HG03432 (cell line): ENCODE data around the gene SREBF1.
A peak's percentile ranks its signal among the peaks of the same experiment; 100 is the strongest.
"Not testable (repeated sequence)": the region's sequence is repeated elsewhere in the genome, so short reads cannot be mapped to it uniquely, and the experiment has no call there.

ENCODE experiments used
- ATAC-seq: cut with Tn5 transposase; IDR thresholded peaks from one replicate; pipeline ENCODE4 v1.9.1; 2021; ENCODE audit warnings: mild to moderate bottlenecking, moderate library complexity; ENCODE audit not compliant: unreplicated experiment

Gene SREBF1

DNA sequence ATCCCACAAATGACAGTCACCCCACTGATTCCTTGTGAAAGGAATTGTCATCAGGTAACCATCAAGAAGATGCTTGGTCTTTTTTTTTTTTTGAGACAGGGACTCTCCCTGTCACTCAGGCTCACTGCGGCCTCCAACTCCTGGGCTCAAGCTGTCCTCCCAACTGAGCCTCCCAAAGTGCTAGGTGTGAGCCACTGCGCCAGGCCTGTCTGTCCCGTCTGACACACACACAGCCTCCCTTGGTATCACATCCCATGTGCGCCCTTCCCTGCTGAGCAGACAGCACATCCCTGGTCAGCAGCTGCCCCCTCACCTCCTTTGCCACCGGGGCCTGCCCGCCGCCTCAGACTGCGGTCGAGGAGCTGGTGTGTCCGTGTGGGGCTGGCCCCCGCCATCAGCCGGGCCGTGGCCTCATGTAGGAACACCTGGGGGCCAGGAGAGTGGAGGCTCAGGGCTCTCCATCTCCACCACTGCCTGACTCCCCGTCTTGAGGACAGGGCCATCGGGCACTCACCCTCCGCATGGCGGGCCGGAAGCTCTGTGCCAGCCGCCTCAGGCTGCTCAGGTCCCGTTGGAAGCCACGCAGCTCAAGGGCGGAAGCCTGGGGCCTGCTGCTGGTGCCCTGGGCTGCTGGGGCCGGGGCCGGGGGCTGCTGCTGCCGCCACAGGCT, 23.6 kb downstream of the SREBF1 start:
- no peak for ATAC-seq

DNA sequence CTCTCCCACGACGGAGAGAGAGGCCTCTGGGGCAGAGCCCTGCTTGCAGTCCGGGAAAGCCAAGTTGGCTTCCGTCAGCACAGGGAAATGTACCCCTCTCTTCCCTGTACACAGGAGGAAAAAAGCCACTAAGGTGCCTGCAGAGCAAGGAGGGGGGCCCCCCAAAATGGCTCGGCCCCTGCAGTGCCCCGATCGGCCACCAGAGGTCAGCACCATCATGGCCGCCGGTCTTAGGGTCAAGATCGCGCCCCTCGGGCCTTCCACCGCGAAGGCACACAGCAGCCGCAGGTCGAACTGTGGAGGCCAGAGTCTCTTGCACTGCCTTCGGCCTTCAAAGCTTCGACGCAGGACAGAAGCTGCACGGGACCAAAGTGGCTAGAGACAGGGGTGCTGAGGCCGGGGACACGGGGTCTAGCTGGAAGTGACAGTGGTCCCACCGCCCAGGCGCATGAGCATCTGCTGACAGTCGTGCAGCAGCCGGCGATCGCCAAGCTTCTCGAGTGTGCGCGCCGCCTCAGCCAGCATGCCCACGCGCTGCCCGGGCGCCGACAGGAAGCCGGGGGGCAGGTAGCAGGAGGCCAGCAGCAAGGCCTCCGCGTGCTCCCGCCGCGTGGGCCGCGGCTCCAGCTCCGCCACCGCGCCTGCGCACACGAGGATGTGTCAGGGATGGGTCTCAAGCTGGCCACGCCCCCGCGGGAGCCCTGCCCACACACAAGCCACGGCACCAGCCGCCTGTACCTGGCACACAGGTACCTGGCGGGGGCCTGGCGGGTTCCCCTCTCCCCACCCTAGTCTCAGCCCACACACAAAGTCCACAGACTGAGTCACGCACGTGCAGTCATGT, 24.4 kb downstream of the SREBF1 start:
- peak; percentile 36 for ATAC-seq

DNA sequence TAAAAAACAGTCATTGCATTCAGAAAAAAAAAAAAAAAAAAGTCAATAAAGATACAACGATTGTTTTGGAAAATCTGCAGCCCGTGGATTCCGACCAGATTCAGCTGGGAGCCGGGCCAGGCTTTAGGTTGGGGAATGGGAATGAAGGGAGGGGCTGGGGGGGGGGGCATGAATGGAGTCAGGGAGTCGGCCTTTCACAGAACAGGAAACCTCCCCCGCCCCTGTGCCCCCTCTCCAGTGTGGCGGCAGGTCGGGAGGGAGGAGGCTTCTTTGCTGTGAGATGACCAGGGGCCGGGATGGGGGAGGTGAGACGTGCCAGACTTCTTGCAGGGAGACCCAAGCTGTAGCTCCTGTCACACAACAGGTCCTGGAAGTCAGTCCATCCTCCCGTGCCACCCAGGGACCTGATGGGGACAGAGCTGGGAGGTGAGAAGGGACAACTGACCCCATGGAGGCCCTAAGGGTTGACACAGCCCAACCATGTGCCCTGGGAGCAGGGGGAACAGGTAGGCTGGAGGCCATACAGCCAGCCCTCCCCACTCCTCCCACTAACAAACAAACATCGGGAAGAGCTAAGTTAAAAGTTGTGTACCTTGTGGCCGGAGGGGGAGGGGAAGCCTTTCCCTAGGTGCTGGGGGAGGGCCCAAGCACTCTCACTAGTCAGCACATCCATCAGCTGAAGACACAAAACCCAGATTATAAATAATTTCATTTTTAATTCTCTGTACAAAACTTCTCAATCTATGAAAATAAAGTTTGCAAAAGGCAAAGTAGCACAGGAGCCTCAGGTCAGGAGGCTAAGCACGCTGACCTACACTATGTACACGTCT, 25.2 kb downstream of the SREBF1 start:
- peak; percentile 3 for ATAC-seq

DNA sequence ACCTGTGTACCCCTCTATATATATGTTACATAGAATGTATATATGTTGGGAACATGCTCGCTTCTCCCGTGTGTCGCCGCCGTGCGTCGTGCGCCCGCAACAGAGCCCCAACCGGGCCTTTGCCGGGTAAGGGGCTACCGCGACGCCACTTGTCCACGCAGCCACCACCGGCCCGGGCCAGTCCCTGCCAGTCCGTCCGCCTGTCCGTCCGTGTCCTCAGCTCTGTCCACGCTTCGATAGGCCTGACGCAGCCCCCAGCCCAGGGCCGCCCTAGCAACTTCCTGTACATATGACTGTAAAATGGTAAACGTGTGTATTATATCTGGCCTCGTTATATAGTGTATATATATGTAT, 25.9 kb downstream of the SREBF1 start:
- ATAC-seq, result no peak

DNA sequence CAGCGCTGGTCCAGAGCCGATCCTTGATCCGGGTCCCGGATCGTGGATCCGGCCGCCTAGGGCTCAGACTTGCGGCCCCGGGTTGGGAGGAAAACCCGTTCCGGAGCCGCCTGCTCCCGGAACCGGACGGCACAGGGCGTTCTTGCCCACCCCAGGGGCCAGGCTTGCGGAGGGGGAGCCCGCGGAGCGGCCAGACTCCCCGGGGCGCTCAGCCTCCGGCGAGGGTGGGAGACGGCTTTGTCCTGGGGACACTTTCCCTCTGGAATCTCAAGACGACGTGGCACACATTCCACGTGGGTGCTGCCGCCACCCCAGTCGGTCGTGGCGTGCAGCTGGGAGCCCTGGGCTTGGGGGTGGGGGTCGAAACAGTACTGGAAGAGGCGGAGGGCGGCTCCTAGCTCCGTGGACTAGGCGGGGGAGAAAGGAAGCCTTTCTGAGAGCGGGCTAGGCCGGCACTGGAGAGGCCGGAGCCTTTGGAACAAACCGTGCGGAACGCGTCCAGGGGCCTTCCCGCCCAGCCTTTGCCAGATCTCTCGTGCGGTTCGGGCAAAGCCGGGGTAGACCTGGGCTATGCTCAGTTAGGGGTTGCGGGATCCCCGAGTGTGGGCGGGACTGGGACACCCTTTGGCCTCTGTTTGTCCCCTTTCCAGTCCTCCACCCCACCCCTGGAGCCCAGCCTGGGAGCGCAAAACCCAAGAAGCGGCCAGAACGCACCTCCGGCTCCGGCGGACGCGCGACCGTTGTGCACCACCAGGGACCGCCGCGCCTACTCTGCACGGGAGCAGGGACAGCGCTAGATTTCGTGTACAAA, 26.5 kb downstream of the SREBF1 start:
- ATAC-seq, result no peak

DNA sequence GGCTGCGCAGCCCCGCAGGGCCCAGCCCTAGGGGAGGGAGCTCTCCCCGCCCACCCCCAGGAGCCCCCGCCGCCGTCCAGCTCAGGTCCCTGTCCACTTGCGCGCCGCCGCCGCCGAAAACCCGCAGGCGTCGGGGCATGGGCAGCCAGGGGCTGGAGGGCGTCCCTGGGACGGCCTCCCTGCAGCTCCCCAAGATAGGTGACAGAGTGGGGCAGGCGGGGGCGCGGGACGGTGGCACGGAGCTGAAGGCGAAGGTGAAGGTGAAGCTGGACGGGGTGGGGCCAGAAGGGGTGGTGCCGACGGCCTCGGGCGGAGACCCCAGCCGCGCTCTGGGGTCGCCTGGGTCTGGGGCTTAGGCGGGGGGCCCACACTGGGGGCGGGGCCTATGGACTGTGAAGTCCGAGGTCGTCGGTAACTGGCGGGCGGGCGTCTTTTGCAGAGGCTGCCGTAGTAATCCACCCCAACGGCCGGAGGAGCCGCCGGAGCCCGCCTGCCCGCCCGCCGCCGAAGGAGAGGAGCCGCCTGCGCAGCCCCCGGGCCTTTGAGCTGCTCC, 27.2 kb downstream of the SREBF1 start:
- ATAC-seq, result no peak

DNA sequence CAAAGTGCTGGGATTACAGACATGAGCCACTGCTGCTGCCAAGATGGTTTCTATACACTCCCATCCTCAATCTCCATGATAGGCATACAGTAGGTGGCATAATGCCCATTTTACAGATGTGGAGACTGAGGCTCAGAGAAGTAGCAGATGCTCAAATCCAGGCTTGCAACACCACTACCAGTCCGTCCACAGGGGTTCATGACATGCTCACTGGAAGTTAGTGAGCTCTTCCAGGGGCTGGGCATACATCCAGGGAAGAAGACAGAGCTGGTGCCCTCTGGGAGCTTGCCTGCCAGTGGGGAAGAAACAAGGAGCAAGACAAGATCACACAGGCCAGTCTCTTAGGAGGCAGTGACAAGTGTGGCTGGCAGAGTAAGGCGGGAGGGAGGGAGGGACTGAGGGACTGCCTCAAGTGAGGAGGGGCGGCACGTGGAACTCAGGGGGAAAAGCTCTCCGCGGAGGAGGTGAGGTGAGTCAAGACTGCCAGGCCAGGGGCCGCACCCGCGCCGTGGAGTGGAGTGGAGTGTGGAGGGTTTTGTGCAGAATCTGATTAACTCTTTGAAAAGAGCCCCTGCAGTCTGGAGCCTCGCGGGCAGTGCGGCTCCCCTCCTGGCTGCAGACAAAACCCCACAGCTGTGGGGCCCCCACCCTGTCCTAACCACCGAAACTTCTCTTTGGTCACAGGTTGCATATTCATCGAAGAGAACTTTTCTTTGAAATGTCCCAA, 27.9 kb downstream of the SREBF1 start:
- peak; percentile 46 for ATAC-seq

DNA sequence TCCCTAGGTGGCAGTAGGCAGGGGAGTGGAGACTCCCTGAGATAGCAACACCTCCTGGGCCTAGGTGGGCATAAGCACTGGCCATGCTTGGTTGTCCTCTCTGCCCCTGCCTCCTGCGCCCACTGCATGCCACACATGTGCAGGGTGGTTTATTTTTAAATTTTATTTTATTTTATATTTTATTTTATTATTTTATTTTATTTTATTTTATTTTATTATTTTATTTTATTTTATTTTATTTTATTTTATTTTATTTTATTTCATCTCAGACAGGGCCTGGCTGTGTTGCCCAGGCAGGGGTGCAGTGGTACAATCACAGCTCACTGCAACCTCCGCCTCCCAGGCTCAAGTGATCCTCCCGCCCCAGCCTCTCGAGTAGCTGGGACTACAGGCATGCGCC, 28.6 kb downstream of the SREBF1 start:
- not testable (repeated sequence) for ATAC-seq

DNA sequence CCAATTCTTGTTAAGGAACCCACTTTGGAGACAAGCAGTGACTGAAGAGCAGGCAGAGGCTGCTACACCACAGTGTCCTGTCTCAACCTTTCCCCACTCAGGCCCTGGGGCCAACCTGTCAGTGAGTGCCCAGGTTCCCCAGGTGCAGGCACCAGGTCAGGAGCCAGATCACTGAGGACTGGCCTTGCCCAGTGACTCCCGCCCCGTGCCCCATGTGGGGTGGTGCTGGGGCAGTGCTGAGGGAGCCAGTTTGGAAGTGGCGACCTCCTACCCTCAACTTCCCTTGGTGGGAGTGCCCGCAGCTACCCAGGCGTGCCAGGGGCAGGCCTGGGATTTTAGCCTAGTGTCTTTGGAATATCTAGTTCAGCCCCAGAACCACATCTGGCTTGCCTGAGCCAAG, 29.3 kb downstream of the SREBF1 start:
- ATAC-seq, result no peak

DNA sequence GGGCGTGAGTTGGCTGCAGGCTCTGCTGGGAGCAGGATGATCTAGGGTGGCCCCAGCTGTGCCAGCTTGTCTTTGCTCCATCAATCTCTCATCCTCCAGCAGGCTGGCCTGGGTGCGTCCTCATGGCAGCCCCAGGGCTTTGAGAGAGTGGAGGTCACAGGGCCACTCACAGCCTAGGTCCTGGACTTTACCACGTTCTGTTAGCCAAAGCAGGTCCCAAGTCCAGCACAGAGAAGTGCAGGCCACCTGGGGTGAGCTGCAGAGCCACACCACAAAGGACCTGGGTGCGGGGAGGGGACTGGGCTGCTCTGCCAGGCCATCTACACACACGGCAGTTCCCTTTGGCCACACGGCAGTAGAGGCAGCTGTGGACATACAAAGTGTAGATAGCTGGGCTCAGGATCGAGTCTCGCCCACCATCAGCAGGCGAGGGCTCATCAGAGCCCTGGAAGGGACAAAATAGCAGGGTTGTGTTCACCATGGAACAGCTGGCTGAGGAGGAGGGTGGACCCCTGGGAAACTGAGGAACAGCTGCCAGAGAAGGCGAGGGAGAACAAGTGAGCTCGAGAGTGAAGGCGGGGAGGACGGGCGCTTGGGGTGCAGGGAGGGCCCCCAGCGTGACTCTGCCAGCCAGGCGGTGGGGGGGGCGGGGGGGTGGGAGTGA, 30.0 kb downstream of the SREBF1 start:
- no peak for ATAC-seq

DNA sequence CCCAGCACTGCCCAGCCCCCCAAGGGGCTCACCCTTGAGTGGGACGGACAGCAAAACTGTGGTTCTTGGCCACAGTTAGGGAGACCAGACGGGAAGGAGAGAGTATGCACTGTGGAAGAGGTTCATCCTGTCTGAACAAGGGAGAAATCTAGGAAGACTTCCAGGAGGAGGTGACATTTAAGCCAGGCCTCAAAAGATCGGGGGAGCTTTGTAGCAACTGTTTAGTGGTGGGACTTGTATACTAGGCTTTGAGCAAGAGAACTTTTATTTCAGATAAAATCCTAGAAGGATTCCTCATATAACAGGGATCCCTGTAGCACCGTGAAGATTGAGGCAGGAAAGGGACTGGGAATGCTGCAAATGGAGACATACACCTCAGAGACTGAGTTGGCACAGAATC, 30.8 kb downstream of the SREBF1 start:
- no peak for ATAC-seq

DNA sequence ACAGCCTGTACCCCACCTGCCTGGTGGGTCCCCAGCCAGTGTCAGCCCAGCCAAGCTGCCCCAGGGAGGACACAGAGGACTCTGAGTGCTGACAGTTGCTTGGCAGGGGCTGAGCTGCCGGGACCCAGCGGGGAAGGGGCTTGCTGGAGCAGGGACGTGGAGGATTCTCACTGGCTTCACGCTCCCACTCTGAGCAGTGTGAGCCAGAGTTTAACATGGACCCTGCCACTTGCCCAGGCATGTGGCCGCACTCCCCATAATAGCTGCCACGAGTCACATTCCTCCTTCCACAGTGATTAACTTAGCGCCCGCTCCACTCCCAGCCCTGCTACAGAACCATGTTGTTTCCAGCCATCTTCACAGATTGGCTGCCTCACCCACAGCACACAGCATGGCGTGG, 31.2 kb downstream of the SREBF1 start:
- ATAC-seq, result no peak

DNA sequence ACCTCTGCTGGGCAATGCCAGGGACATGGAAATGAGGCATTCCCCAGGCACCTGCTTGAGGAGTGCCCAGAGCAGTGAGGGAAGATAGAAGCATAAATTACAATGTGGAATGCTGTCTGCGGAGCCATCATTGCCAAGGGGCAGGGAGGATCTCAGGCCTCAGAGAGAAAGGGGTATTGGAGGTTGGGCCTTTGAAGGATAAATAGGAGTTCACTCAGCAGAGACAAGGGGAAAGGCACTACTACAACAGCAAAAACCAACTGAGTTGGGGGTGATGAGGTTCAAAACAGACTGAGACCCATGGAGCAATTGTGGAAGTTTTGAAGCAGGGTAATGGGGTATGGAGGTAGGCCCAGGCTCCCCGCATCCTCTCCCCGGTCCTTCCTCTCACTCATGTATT, 32.8 kb downstream of the SREBF1 start:
- no peak for ATAC-seq

DNA sequence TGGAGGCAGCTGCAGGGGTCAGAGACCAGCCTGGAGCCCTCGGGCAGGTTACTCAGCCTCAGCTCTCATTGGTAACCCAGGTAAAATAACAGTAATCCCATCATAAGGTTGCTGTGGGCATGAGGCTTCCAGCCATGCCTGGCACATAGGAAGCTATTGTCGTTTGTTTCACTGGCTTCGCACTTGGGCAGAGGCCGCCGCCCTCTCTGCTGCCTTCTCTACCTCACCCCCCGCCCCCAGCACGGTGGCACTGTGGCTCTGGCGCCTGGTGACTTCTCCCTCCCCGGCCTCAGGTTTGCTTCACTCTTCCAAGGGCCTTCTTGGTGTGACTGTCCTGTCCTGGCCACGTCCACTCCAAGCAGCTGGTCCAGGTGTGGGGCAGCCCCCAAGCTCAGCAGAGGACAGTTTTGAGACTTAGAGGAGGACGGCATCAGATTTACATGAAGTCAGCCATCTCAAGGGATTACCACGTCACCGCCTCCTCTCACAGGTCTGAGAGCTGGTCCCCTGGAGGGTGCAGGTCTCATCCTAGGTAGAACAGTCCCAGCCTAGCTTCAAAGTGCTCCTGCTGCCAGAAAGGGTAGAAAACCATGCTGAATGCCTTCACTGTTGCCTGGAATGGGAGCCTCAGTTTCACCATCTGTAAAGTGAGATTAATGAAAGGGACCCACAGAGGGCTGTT, 34.8 kb downstream of the SREBF1 start:
- no peak for ATAC-seq

DNA sequence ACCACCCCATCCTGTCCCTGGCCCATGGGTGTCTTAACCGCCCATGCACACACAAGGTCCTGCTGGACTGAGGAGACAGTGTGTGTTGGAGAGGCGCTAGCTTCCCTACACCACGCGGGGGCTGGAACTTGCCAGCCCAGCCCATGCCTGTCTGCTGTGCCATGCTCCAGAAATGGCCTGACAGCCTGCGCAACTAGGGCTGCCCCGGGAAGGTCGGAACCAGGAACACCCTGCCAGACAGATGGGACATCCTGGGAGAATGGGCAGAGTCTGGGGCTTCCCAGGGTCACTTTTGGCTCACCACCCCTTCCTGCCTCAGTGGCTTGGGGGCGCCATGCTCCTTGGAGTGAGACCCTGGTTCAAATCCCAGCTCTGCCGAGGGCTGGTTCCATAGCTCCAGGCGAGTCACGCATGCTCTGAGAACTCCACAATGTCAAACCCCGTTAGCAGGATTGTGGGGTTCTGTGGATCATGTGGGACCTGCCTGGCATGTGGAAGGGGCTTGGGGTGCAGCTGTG, 36.2 kb downstream of the SREBF1 start:
- no peak for ATAC-seq

DNA sequence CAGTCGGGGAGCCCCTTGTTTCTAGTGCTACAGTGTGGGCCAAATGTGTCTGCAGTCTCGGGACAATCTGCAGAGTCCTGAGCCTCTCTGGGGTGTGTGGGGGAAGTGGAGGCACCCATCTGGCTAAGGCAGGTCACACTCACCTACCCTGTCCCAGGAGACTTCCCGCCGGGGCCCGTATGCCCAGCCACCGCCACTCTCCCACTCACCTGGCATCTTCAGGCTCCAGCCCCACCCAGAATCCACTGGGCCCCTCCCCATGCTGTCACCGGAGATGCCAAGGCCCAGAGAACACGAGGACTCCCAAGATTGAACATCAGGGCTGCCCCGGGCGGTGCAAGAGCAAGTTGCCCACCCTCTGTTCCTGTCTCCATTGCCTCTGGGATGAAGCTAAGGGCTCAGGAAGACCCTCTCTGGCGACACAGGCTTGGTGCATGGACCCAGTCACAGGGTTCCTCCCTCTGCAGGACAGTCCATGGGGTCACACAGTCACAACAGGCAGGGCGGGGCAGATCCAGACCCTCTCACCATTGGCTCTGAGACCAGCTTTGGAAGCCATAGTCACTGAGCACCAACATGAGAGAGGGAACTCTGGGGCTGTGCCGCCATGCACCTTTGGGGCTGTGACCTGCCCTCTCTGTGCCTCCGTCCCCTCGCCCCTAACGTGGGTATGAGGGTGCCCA, 38.1 kb downstream of the SREBF1 start:
- no peak for ATAC-seq

DNA sequence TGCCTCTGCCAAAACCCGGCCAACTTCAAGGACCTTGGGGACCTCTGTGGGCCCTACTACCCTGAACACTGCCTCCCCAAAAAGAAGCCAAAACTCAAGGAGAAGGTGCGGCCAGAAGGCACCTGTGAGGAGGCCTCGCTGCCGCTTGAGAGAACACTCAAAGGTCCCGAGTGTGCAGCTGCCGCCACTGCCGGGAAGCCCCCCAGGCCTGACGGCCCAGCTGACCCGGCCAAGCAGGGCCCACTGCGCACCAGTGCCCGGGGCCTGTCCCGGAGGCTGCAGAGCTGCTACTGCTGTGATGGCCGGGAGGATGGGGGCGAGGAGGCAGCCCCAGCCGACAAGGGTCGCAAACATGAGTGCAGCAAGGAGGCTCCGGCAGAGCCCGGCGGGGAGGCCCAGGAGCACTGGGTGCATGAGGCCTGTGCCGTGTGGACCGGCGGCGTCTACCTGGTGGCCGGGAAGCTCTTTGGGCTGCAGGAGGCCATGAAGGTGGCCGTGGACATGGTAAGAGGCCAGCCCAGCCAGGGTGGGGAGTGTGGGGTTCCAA, 38.7 kb downstream of the SREBF1 start:
- no peak for ATAC-seq
